ENCODE measurements around the gene PFKFB4. TPM values are rescaled to one million over a fixed set of nuclear protein-coding genes. Genes with fewer than 3 reads are reported as not detected.
A peak's percentile ranks its signal among the peaks of the same experiment; 100 is the strongest.
"Not testable (repeated sequence)": the region's sequence is repeated elsewhere in the genome, so short reads cannot be mapped to it uniquely, and the experiment has no call there.

PFKFB4 gene
- total RNA-seq, 1 donor from 2014 or later, result 22.0 TPM

DNA sequence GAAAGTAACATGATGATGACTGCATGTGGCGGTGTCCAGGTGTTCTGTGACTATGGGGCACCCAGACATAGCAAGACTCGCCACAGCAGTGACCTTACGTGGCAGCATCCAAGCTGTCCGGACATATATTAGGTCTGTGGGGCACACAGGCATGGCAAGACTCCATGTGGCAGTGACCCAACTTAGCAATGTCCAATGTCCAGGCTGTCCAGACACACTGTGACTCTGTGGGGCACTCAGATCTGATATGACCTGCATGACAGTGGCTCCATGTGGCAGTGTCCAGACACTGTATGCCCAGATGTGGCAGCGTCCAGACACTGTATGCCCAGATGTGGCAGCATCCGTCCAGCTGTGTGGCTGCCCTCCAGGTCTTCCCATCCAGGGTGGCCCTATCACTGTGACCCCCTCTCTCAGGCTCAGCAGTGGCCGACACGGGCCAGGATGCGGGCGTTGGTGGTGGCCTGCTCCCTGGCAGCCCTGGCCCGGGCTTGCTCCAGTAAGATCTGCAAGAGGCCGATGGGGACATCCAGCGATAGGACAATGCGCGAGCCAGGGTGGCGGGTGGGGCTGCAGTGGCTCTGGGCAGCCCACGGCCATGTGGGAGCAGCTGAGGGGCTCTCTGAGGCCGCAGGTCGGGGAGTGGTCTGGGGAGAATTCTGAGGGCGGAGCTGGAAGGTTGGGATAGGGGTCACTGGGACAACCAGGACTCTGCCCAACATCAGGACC is 5.9 kb upstream of the PFKFB4 start:
- no peak for FAIRE-seq
- DNase-seq (ENCODE audit: low spot score in 2 of 2), result peak in 1 of 2 donors; percentile 6

DNA sequence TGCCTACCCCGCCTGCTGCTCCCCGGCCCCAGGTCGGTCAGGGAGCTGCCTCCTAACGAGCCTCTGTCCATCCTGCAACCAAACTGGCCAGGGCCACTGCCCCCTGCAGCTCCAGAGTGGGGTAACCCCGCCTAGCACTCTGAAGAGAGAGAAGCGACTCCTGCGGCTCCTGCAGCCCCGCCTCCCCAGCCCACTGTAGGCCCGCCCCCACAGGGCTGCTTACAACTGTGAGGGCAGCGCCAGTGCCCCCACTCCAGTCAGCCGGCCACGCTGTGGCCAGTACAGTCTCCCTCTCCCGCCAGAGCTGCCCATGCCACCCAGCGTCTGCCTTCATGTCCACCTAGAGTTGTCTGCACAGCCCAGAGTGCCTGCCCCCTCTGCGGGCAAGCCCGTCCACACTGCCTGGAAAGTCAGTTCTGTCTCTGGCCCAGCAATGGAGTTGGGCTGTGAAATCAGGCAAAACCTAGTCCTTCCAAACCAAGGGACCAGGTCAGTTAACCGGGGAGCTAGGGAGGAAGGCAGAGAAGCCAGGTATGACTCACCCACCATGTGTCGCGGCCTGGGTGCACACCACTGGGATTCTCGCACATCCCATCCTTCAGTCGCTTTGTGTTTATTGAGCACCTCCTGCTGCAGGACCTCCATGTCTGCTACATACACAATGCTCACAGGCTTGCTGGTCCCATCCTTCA is 4.6 kb upstream of the PFKFB4 start:
- DNase-seq (ENCODE audit: low spot score in 2 of 2), result peak; percentile 31 to 33

DNA sequence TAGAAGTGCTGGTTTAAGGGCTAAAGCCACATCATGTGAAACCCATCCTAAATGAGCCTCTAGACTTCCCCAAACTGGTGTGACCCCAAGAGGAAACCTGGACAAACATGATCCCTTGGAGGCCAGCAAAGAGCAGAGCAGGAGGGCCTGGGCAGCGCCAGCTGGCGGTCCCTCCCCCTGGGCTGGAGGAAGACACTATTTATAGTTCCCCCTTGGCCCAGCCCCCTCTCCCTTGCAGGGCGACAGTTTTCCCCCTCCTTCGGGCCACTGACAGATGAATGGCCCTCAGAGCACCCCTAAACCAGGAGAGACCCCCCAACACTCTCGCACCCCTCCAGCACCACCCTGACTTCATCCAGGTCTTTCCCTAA is 4.0 kb upstream of the PFKFB4 start:
- FAIRE-seq (no peak), DNase-seq (ENCODE audit: low spot score in 2 of 2) (peak in 1 of 2 donors; percentile 23)

More for the DNA sequence above, 4.6 kb upstream of the PFKFB4 start:
- FAIRE-seq, result no peak

DNA sequence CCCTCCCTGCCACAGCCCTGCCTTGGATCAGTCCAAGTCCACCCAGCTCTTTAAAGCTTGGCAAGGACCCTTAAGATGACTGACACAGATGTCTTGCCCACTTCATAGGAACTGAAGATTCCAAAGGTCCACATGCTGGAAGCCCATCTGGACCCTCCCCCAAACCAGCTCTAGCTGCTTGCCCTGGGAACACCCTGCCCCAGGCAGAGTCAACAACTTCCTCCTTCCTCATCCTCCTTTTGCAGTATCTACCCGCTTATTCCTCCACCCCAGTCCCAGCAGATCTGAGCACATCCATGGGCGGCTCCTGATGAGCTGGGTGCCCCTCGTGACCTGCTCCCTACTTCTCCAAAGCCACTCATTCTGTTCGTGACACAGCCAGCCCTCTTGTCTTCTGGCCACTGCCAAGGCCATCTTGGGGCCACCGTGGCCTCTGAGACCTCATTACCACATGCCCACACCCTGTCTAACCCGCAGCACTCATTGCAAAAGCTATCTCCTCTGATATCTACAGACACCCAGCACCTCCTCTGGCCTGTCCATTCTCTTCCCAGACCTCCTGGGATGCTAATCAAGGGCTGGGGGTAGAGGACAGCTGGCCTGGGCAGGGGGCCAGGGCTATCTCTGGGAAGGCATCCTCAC is 2.0 kb upstream of the PFKFB4 start:
- DNase-seq (ENCODE audit: low spot score in 2 of 2), result no peak
- FAIRE-seq, result no peak

DNA sequence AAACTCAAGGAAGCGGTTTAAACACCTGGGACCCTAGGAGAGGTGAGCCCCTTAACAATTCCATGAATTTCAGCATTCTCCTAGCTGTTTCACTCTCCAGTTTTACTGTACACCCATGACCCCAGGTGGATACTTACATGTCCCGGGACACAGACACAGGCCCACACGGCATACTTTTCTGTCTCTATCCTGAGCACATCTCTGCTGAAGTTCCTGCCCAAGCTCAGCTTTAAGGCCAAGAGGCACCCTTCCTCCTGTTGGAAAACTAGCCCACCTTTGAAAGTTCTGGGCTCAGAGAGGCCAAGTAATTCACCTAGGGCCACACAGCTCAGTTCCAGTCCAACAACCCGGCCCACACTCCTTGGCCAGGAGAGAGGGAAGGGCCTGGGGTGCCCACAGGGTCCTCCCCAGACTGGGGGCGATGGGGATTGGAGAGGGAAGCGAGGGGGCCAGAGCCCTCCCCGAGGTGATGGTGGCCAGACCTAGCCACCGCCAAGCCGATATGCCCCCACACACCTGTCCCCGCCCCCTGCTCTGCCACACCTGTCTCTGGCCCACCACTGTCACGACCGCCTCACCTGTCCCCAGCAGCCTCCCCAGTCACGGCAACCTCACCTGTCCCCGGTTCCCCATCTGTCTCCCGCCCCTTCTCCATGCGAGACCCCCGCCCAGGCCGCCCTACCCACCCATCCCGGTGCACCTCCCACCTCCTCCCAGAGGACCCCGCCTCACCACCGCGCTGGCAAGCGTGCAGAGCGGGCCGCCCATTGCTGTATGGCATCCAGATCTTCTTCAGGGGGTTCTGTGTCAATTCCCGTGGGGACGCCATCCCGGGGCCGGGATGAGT is 431 bp downstream of the PFKFB4 start:
- FAIRE-seq (no peak), DNase-seq (ENCODE audit: low spot score in 2 of 2) (no peak)

DNA sequence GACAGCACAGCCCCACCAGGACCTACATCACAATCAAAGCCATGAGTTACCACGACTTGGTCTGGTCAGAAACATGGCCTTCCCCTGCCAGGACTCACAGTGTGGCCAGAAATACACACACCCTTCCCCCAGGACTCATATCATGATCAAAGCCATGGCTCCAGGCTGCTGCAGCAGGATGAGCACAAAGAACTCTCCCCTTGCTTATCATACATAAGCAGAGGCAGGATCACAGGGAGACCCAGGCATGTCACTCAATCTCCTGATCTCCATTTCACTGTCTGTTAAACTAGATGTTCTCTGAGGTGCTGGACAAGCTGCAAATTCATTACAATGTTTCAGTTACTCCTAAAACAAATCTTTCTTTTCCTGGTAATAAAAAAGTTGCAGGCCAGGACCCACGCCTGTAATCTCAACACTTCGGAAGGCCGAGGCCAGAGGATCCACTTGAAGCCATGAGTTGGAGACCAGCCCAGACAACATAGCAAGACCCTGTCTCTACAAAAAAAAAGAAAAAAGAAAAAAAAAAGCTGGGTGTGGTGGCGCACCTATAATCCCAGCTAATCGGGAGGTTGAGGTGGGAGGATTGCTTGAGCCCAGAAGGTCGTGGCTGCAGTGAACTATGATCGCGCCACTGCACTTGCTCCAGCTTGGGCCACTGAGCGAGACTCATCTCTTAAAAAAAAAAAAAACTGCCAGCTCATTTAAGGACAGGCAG is 1.2 kb downstream of the PFKFB4 start:
- no peak for FAIRE-seq
- DNase-seq (ENCODE audit: low spot score in 2 of 2), result no peak

DNA sequence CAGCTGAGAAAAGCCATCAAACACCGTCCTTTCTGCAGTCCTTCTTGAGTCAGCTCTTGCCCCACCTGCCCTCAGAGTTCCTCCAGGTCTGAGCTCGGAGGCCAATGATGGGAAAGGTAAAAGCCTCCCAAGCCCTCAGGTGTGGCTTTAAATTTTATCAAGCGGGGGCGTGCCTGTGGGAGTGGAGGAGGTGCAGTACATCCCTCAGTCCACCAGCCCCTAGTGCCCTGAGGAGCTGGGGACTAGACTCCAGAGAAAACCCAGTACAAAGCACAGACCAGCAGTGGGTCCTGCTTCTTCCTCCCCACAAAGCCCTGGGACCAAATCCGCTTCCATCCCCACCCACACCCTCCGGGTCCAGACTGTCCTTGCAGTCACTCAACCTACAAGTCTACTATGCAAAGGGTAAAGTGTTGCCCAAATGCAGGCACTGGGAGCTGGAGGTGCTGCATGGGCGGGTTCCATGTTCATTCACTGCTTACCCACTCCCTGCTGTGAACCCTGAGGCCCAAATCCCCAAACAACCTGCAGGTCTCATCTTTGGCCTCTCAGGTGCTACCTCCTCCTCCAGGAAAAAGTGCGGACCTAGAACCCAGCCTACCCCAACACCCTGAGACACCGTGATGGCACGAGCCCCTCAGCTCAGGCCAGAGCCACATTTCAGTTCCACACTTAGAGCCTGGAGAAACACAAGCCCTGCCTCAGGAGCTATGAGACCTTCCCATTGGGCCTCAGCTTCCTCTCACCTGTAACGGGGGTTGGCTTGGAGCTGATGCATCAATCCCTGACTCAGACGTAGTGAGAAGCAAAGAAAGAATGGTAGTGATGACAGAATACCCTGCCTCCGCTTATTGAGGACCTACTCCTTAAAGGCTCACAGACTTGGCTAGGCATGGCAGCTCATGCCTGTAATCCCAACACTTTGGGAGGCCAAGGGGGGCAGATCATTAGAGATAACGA is 2.4 kb downstream of the PFKFB4 start:
- no peak for DNase-seq (ENCODE audit: low spot score in 2 of 2)
- FAIRE-seq, result no peak

DNA sequence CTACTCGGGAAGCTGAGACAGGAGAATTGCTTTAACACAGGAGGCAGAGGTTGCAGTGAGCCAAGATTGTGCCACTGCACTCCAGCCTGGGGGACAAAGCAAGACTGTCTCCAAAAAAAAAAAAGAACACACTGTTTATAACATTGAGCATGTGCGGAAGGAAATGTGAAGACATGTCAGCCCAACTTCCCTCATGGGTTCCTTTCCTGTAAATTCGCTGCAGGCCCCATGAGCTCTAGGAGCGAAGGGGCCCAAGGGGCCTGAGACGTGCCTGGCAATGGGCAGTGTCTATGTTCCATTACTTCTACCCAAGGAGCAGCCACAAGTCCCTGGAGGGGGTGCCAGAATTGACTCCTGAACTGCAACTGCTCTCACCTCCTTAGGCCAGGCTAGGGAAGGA is 3.2 kb downstream of the PFKFB4 start:
- FAIRE-seq (no peak), DNase-seq (ENCODE audit: low spot score in 2 of 2) (no peak)

DNA sequence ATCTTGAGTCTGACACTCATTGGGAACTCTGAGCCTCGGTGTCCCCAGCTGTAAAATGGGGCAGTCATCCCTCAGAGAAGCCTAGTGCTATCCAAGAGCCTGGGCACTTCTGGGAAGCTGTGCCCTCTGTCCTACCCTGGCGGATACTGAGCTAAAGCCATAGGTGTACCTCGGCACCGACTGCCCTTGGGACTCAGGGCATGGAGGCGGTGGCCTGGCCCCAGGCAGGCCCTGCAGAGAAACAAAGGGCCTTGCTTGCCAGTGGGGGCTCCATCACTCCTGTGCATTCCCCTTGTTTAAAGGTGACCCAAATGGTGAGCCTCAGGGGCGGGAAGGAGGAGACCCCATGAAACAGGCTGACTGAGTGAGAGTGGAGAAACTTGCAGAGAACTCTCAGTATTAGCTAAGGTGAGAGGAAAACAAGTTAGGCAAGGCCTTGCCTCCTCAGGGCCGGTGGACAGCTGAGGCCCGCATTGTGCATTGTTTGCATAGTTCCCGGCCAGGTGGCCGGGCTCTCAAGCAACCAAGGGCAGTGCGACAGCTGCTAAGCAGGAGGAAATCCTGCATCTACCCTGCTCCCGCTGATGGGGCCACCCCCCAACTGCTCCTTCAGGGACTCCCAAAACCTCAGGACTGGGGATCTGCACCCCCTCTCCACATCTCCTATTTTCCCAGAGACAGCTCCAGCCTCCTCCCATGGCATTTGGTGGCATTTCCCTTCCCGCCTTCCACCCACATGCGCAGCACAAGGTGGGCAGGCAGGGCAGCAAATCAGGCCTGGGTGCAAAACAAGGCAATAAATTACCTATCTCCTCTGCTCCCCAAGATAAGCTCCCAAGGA is 4.3 kb downstream of the PFKFB4 start:
- no peak for DNase-seq (ENCODE audit: low spot score in 2 of 2)
- FAIRE-seq, result no peak

DNA sequence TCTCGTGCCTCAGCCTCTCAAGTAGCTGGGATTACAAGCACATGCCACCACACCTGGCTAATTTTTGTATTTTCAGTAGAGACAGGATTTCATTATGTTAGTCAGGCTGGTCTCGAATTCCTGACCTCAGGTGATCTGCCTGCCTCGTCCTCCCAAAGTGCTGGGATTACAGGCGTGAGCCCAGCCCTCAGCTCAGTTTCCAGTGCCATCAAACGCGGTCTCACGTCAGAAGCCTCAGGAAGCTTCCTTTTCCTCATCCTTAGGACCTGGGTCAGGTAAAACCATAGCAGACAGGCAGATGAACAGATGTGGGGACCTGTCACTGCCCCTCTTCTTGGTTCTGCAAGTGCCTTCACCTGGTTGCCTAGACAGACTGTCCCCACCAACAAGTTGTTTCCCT is 5.0 kb downstream of the PFKFB4 start:
- not testable (repeated sequence) for DNase-seq (ENCODE audit: low spot score in 2 of 2); FAIRE-seq

DNA sequence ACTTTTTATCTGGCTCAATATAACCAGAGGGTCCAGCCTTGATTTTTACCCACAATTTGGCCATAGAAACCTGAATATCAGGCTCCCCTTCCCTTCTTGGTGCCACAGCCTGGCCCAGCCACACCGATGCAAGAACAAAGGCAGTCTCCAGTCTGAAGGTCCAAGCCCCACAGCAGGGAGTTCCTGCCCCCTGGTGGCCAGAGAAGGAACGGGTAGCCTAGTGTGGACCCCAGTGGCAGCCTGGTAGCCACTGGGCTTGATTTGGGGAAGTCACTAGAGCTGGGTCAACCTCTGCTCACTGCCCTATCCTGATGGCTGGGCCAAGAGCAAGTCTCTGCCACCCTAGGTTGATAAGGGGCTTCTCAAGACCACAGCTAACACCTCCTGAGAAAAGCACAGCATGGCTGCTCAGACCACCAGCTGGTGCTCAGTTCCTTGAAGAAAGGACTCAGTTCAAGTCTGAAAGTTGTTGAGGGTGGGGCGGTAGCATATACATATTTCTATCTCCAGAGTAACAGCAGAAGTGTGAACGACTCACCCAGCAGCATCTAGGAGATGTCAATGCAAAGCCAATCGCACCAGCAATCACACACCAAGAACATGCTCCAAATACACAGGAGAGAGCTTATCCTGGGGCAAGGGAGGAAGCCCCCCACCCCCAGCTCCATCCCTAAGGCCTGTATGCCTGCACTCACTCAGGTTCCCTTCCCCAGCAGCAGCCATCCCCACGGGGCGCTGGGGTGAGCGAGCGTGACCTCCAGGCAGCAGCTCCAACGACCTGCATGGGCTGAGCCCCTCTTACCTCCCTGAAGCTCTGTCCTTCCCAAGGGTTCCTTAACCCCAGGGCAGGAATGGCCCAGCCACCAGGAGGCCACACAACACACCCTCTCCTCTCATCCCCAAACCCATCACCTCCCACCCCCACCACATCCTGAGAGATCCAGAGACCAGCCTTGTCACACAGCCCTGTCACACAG is 7.6 kb downstream of the PFKFB4 start:
- FAIRE-seq (no peak), DNase-seq (ENCODE audit: low spot score in 2 of 2) (peak; percentile 49 to 75)

DNA sequence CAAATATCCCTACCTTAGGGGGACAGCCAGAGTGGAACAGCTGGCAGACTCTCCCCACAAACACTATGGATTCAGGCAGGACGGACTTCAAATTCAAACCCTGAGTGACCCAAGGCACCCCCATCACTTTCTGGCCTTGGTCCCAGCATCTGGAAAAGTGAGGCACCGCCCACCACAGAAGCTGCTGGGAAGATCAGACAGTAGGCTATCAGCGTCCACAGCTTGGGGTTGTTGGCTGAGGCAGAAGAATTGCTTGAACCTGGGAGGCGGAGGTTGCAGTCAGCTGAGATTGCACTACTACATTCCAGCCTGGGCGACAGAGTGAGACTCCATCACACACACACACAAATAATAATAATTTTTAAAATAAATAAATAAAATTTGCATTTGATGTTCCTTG is 8.5 kb downstream of the PFKFB4 start:
- DNase-seq (ENCODE audit: low spot score in 2 of 2) (no peak), FAIRE-seq (no peak)

DNA sequence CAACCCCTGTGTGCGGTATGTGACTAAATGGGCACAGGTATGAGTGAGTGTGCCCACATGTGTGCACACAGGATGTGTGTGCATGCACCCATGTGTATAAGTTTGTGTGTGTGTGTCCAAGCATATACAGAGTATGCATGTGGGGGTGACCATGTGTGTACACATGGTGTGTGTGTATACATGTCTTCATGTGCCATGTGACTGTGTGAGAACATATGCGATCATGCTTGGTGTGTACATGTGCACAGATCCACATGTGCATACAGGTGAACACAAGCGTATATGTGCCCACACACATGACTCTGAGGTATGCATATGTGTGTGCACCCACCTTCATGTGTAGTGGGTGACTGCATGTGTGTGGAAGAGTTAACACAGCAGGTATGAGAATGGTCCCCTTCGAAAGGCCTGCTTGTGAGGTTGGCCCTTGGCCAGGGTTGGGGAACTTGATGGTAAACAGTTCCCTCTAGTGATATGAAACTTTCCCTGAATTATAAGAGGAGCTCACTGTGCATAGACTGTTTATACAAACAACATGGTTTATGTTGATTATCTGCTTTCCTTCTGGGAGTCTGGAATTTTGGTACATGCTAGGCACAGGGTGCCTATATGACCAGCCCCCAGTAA is 10.3 kb downstream of the PFKFB4 start:
- DNase-seq (ENCODE audit: low spot score in 2 of 2) (no peak), FAIRE-seq (no peak)

DNA sequence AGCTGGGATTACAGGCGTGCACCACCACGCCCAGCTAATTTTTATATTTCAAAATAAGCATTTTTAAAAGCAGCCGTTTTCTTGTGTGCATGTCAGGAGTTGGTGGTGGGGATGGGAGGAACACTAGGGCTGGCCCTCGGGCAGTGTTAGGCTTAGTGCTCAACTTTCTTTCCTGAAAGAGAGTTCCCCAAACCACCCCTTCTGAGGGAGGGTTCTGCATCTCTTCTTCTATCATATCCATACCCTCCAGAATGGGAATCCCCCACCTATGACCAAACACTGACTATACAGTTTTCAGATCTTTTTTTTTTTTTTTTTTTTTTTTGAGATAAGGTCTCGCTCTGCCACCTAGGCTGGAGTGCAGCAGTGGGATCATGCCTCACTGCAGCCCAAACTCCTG is 12.5 kb downstream of the PFKFB4 start:
- DNase-seq (ENCODE audit: low spot score in 2 of 2), result no peak
- FAIRE-seq, result no peak

DNA sequence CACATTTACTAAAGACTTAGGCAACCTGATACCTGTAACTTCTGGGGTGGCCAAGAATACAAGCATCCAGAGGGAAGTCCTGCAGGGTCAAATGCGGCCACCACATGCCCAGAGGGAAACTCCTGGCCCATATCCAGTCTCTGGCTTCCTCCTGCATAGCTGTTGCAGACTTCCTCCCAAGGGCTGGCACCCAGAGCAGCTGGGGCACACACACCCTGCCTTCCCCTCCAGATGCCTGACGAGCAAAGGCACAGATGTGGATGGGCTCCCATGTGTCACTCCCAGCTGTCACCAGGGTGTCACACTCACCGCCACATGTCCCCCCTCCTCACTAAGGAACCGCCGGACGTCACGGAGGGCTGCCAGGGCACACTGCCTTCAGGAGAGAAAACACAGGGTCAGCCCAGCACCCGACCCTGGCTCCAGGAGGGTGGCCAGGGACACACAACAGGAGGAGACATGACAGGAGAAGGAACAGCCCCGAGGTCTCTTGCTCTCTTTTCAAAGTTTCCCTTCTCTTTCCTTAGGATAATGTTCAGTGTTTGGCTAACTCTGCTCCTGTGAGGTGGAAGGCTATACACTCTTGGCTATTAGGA is 13.2 kb downstream of the PFKFB4 start:
- DNase-seq (ENCODE audit: low spot score in 2 of 2) (no peak), FAIRE-seq (no peak)

DNA sequence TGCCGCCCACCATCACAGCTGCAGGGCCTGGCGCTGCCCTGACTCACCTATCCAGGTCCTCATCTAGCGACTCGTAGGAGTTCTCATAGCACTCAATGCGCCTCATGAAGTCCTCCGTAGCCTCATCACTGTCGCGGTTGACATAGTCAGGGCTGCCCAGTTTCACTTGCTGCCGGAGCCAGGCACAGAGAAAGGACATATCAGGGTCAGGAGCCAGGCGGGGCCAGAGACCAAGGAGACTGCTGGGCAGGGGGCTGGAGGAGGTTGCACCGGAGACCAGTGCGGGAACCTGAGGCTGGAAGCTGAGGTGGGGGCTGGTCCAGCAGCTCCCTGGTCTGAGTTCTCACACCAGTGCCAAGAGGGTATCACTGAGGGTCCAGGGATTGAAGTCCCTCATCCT is 18.2 kb downstream of the PFKFB4 start:
- no peak for FAIRE-seq
- no peak for DNase-seq (ENCODE audit: low spot score in 2 of 2)
